ENCODE measurements around the gene MELTF.

MELTF gene

GRCh38 chr3:197027151-197027895 is 2.3 kb downstream of the MELTF start:
- no peak for DNase-seq (ENCODE audit: low read depth in 4 of 4, low spot score in 1 of 4)

- no peak for DNase-seq (ENCODE audit: low read depth in 4 of 4, low spot score in 1 of 4)
These were observed 3.1 kb downstream of the MELTF start for GRCh38 chr3:197026481-197026866.

GRCh38 chr3:197025736-197026480 is 3.7 kb downstream of the MELTF start:
- no peak for DNase-seq (ENCODE audit: low read depth in 4 of 4, low spot score in 1 of 4)

- no peak for DNase-seq (ENCODE audit: low read depth in 4 of 4, low spot score in 1 of 4)
These were observed 4.5 kb downstream of the MELTF start for GRCh38 chr3:197024881-197025735.

- DNase-seq (ENCODE audit: low read depth in 4 of 4, low spot score in 1 of 4) = no peak
These were observed 5.5 kb downstream of the MELTF start for GRCh38 chr3:197023998-197024651.

- DNase-seq (ENCODE audit: low read depth in 4 of 4, low spot score in 1 of 4) = no peak
These were observed 6.2 kb downstream of the MELTF start for GRCh38 chr3:197023241-197023997.

GRCh38 chr3:197022405-197023231 is 7.0 kb downstream of the MELTF start:
- no peak for DNase-seq (ENCODE audit: low read depth in 4 of 4, low spot score in 1 of 4)

GRCh38 chr3:197021729-197022404 is 7.8 kb downstream of the MELTF start:
- DNase-seq (ENCODE audit: low read depth in 4 of 4, low spot score in 1 of 4) = no peak

GRCh38 chr3:197021231-197021630 is 8.4 kb downstream of the MELTF start:
- no peak for DNase-seq (ENCODE audit: low read depth in 4 of 4, low spot score in 1 of 4)

- no peak for DNase-seq (ENCODE audit: low read depth in 4 of 4, low spot score in 1 of 4)
These were observed 10.1 kb downstream of the MELTF start for GRCh38 chr3:197019535-197019934.

GRCh38 chr3:197019021-197019420 is 10.6 kb downstream of the MELTF start:
- DNase-seq (ENCODE audit: low read depth in 4 of 4, low spot score in 1 of 4) = no peak

- DNase-seq (ENCODE audit: low read depth in 4 of 4, low spot score in 1 of 4) = no peak
These were observed 12.6 kb downstream of the MELTF start for GRCh38 chr3:197017003-197017402.

GRCh38 chr3:197015790-197016736 is 13.6 kb downstream of the MELTF start:
- DNase-seq (ENCODE audit: low read depth in 4 of 4, low spot score in 1 of 4) = no peak

GRCh38 chr3:197014942-197015575 is 14.6 kb downstream of the MELTF start:
- no peak for DNase-seq (ENCODE audit: low read depth in 4 of 4, low spot score in 1 of 4)

GRCh38 chr3:197014024-197014423 is 15.6 kb downstream of the MELTF start:
- DNase-seq (ENCODE audit: low read depth in 4 of 4, low spot score in 1 of 4) = no peak

- no peak for DNase-seq (ENCODE audit: low read depth in 4 of 4, low spot score in 1 of 4)
These were observed 17.1 kb downstream of the MELTF start for GRCh38 chr3:197012540-197012883.

- no peak for DNase-seq (ENCODE audit: low read depth in 4 of 4, low spot score in 1 of 4)
These were observed 17.7 kb downstream of the MELTF start for GRCh38 chr3:197011780-197012539.

Data from stimulated activated CD4-positive, alpha-beta T cell treated with anti-CD3 and anti-CD28 coated beads, Interleukin-1b, Interleukin-23, amount 100 ng/mL, for 24 hours (primary cell).